ENCODE data around the gene SPPL2B. TPM values are rescaled to one million over a fixed set of nuclear protein-coding genes. Genes with fewer than 3 reads are reported as not detected.

The SPPL2B gene
- total RNA-seq, 4 donors from 2014 or later: 18.1 to 27.7 (median 23.2) TPM

DNA sequence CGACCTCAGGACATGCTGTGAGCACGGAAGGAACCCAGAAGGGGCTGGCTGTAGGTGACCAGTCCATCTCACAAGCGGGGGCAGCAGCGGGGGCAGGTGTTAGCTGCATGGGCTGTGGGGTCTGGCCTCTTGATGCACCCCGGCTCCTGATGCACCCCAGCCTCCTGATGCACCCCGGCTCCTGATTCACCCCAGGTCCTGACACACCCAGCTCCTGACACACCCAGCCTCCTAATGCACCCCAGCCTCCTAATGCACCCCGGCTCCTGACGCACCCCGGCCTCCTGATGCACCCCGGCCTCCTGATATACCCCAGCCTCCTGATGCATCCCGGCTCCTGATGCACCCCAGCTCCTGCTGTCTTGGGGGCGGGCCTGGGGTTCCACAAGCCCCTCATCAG lies 7.5 kb upstream of the SPPL2B start:
- intact Hi-C loops (cut with DNase I; ENCODE audit: low total_unique reads): no loop called here
- Histone ChIP-seq H3K36me3 (peaks cover 0 to 27% of the 10 kb centered on the region in 2 donors), H3K4me3 (no peak overlapping the region), H3K27ac (no peak overlapping the region), H3K9me3 (no peaks in the 10 kb centered on the region), H3K4me1 (no peaks in the 10 kb centered on the region), H3K27me3 (no peaks in the 10 kb centered on the region)
- DNase-seq (no peak), ATAC-seq (no peak)
- TF ChIP-seq POLR2A (IDR thresholded peaks at IDR 0.05): no peak
- TF ChIP-seq, protein P1, sequence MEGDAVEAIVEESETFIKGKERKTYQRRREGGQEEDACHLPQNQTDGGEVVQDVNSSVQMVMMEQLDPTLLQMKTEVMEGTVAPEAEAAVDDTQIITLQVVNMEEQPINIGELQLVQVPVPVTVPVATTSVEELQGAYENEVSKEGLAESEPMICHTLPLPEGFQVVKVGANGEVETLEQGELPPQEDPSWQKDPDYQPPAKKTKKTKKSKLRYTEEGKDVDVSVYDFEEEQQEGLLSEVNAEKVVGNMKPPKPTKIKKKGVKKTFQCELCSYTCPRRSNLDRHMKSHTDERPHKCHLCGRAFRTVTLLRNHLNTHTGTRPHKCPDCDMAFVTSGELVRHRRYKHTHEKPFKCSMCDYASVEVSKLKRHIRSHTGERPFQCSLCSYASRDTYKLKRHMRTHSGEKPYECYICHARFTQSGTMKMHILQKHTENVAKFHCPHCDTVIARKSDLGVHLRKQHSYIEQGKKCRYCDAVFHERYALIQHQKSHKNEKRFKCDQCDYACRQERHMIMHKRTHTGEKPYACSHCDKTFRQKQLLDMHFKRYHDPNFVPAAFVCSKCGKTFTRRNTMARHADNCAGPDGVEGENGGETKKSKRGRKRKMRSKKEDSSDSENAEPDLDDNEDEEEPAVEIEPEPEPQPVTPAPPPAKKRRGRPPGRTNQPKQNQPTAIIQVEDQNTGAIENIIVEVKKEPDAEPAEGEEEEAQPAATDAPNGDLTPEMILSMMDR (IDR thresholded peaks at IDR 0.05 in 4 of 5, conservative IDR thresholded peaks at IDR 0.05 in 1 of 5): no peak
- in situ Hi-C loops (cut with MboI; ENCODE audit: low sequenced_read_pairs in 4 of 4): loop anchor here in 1 of 4 donors (10.0 kb wide), 1 partner anchor 166 kb away; the partner anchor contains the start of gene AP3D1

DNA sequence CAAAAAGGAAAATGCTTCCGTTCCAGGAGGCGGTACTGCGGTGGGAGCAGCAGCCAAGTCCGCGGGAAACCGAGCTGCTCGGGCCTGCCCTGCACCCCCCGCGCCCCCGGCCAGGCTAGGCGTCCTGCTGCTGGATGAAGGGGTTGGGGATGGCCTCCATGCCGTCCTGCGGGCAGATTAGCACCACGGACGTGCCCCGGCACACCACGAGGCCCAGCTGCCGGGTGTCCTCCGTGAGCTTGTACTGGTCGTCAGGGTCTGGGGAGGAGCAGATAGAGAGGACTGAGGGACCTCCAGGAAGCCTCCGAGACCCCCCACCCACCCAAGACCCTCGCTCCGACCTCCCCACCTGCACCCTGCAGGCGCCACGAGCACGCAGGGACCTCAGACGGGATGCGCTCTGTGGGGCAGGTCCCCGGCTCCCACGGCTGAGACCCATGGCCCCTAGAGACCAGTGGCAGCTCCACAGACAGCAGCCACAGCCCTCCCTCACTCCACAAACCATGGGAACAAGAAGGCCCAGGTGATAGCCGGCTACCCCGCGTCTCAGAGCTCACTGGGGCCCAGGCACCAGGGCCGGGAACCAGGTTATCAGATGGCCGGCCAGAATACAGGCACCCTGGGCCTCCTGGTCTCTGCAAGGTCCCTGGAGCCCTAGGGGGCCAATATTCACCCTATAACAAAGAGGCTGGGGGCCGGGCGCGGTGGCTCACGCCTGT lies 6.8 kb upstream of the SPPL2B start:
- H3K27ac ChIP-seq: no peak overlapping the region
- intact Hi-C loops (cut with DNase I; ENCODE audit: low total_unique reads) (no loop called here), in situ Hi-C loops (cut with MboI; ENCODE audit: low sequenced_read_pairs in 4 of 4) (loop anchor here in 1 of 4 donors (10.0 kb wide), 1 partner anchor 167 kb away; the partner anchor contains the start of gene AP3D1)
- DNase-seq (no peak), ATAC-seq (no peak)
- peaks cover 0 to 27% of the 10 kb centered on the region in 2 donors for H3K36me3 ChIP-seq
- no peaks in the 10 kb centered on the region for H3K27me3 ChIP-seq
- H3K9me3 ChIP-seq: no peaks in the 10 kb centered on the region
- TF ChIP-seq, protein P1 (IDR thresholded peaks at IDR 0.05 in 4 of 5, conservative IDR thresholded peaks at IDR 0.05 in 1 of 5): no peak
- TF ChIP-seq POLR2A (IDR thresholded peaks at IDR 0.05): no peak
- peaks cover 0 to 2% of the 10 kb centered on the region in 2 donors for H3K4me1 ChIP-seq
- no peak overlapping the region for H3K4me3 ChIP-seq

DNA sequence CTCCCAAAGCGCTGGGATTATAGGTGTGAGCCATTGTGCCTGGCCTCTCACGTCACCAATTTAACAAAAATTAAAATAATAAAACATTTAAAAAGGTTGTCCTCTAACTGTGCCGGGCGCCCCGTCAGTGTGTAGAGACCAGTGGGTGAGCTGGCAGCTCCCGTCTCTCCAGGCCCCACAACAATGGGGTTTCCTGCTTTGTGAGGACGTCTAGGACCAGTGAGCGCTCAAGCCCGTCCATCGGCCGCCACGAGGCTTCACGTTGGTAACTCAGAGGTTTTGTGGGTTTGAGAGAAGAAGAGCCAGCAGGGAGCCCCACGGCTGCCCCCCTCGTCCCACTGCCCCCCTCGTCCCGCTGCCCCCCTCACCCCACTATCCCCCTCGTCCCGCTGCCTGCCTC lies 4.8 kb upstream of the SPPL2B start:
- Histone ChIP-seq H3K9me3 (no peaks in the 10 kb centered on the region), H3K4me1 (peaks cover 12 to 13% of the 10 kb centered on the region in 2 donors), H3K27me3 (no peaks in the 10 kb centered on the region), H3K4me3 (no peak overlapping the region), H3K36me3 (peaks cover 0 to 27% of the 10 kb centered on the region in 2 donors), H3K27ac (no peak overlapping the region)
- intact Hi-C loops (cut with DNase I; ENCODE audit: low total_unique reads) (no loop called here), in situ Hi-C loops (cut with MboI; ENCODE audit: low sequenced_read_pairs in 4 of 4) (loop anchor here in 1 of 4 donors (10.0 kb wide), 1 partner anchor 169 kb away; the partner anchor contains the start of gene AP3D1)
- ATAC-seq (no peak), DNase-seq (no peak)
- TF ChIP-seq POLR2A (IDR thresholded peaks at IDR 0.05): no peak

DNA sequence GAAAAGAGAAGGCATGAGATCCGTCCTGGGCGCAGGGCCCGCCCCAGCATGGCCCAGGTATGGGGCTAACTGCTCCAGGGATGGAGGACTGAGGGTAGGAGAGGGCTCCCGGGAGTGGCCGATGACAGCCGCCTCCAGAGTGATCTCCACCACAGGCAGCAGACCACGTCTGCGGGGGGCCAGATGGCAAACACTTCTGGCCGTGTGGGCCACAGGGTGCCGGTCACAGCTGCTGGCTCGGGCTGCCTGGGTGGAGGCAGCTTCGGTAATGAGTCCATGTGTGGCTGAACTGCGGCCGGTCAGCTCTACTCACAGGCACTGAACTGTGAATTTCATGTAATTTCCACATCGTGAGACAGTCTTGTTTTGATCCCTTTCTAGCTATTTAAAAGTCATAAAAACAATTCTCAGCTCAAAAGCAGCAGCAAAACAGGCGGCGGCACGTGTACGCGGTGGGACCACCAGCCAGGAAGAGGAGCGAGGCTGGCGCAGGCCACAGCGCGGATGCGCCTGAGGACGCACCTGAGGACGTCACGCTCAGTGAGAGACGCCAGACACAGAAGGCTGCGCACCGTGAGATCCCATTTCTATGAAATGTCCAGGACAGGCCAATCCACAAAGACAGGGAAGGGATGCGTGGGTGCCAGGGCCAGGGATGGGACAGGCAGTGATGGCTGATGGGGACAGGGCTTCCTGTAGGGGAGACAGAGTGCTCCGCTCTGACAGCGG lies 4.1 kb upstream of the SPPL2B start:
- no peaks in the 10 kb centered on the region for H3K27me3 ChIP-seq
- DNase-seq: no peak
- H3K4me3 ChIP-seq: no peak overlapping the region
- TF ChIP-seq, protein P1 (IDR thresholded peaks at IDR 0.05 in 4 of 5, conservative IDR thresholded peaks at IDR 0.05 in 1 of 5): no peak
- TF ChIP-seq POLR2A (IDR thresholded peaks at IDR 0.05): no peak
- intact Hi-C loops (cut with DNase I; ENCODE audit: low total_unique reads): no loop called here
- H3K4me1 ChIP-seq: peaks cover 16 to 17% of the 10 kb centered on the region in 2 donors
- no peaks in the 10 kb centered on the region for H3K9me3 ChIP-seq
- no peak overlapping the region for H3K27ac ChIP-seq
- H3K36me3 ChIP-seq: peaks cover 0 to 27% of the 10 kb centered on the region in 2 donors
- no peak for ATAC-seq
- in situ Hi-C loops (cut with MboI; ENCODE audit: low sequenced_read_pairs in 4 of 4): loop anchor here in 1 of 4 donors (10.0 kb wide), 1 partner anchor 170 kb away; the partner anchor contains the start of gene AP3D1
